Measurements from ENCODE around the gene MARVELD1. TPM values are rescaled to one million over a fixed set of nuclear protein-coding genes. Genes with fewer than 3 reads are reported as not detected.

MARVELD1 gene
- total RNA-seq, 1 donor from 2014 or later, result 37.2 TPM

GRCh38 chr10:97757471-97757870 lies 43.9 kb downstream of the MARVELD1 start:
- no peak for DNase-seq (ENCODE audit: low read depth)
- H3K36me3 ChIP-seq (ENCODE audit: control insufficient read depth, insufficient read depth, low read length), result peaks cover 2% of the 10 kb centered on the region
- no peak overlapping the region for H3K4me3 ChIP-seq (ENCODE audit: low read depth, low read length)
- H3K27me3 ChIP-seq (ENCODE audit: control insufficient read depth, insufficient read depth, low read length), result no peaks in the 10 kb centered on the region
- no peak for TF ChIP-seq CTCF (IDR thresholded peaks at IDR 0.05; ENCODE audit: insufficient read depth, low read length, poor library complexity, severe bottlenecking)

- DNase-seq (ENCODE audit: low read depth), result no peak
- no peaks in the 10 kb centered on the region for H3K36me3 ChIP-seq (ENCODE audit: control insufficient read depth, insufficient read depth, low read length)
- TF ChIP-seq CTCF (IDR thresholded peaks at IDR 0.05; ENCODE audit: insufficient read depth, low read length, poor library complexity, severe bottlenecking), result peak; percentile 98
- no peak overlapping the region for H3K4me3 ChIP-seq (ENCODE audit: low read depth, low read length)
- H3K27me3 ChIP-seq (ENCODE audit: control insufficient read depth, insufficient read depth, low read length), result no peaks in the 10 kb centered on the region
Observed at GRCh38 chr10:97759158-97759887, 45.8 kb downstream of the MARVELD1 start.

GRCh38 chr10:97759946-97760345 lies 46.4 kb downstream of the MARVELD1 start:
- Histone ChIP-seq H3K27me3 (ENCODE audit: control insufficient read depth, insufficient read depth, low read length) (no peaks in the 10 kb centered on the region), H3K4me3 (ENCODE audit: low read depth, low read length) (no peak overlapping the region), H3K36me3 (ENCODE audit: control insufficient read depth, insufficient read depth, low read length) (no peaks in the 10 kb centered on the region)
- no peak for TF ChIP-seq CTCF (IDR thresholded peaks at IDR 0.05; ENCODE audit: insufficient read depth, low read length, poor library complexity, severe bottlenecking)
- no peak for DNase-seq (ENCODE audit: low read depth)

GRCh38 chr10:97760461-97761257 lies 47.1 kb downstream of the MARVELD1 start:
- no peak for DNase-seq (ENCODE audit: low read depth)
- Histone ChIP-seq H3K4me3 (ENCODE audit: low read depth, low read length) (no peak overlapping the region), H3K36me3 (ENCODE audit: control insufficient read depth, insufficient read depth, low read length) (no peaks in the 10 kb centered on the region), H3K27me3 (ENCODE audit: control insufficient read depth, insufficient read depth, low read length) (no peaks in the 10 kb centered on the region)
- no peak for TF ChIP-seq CTCF (IDR thresholded peaks at IDR 0.05; ENCODE audit: insufficient read depth, low read length, poor library complexity, severe bottlenecking)

- no peak for DNase-seq (ENCODE audit: low read depth)
- H3K36me3 ChIP-seq (ENCODE audit: control insufficient read depth, insufficient read depth, low read length), result no peaks in the 10 kb centered on the region
- TF ChIP-seq CTCF (IDR thresholded peaks at IDR 0.05; ENCODE audit: insufficient read depth, low read length, poor library complexity, severe bottlenecking), result no peak
- no peaks in the 10 kb centered on the region for H3K27me3 ChIP-seq (ENCODE audit: control insufficient read depth, insufficient read depth, low read length)
- H3K4me3 ChIP-seq (ENCODE audit: low read depth, low read length), result no peak overlapping the region
Observed at GRCh38 chr10:97761331-97761865, 47.9 kb downstream of the MARVELD1 start.
